H1 (cell line): ENCODE measurements around the gene NR5A2. TPM values are rescaled to one million over a fixed set of nuclear protein-coding genes. Genes with fewer than 3 reads are reported as not detected.

Experiments
- CREB1 ChIP-seq: IDR thresholded peaks from 2 replicates; pipeline ENCODE4 v1.6.1; 2012; ENCODE audit warnings: inconsistent platforms
- JUND ChIP-seq: IDR thresholded peaks from 2 replicates; pipeline ENCODE4 v1.6.1; 2011; ENCODE audit warnings: mild to moderate bottlenecking, improper control_type of control experiment, low read length
- POLR2AphosphoS5 ChIP-seq: IDR thresholded peaks from 2 replicates; pipeline ENCODE4 v1.6.1; 2011; ENCODE audit warnings: low read depth, low read length
- SP1 ChIP-seq: IDR thresholded peaks from 2 replicates; pipeline ENCODE4 v1.6.1; 2011; ENCODE audit warnings: low read depth, low read length
- TBP ChIP-seq: IDR thresholded peaks from 2 replicates; pipeline ENCODE4 v1.6.1; 2011; ENCODE audit warnings: low read depth, low read length, improper control_type of control experiment
- polyA plus RNA-seq, 7 experiments: library from polyadenylated mRNA; depleted of rRNA in 3 of 7; stranded (reverse) in 5 of 7; unstranded in 2 of 7; fragments of >200 nt in 5 of 7; fragments of 200-250 nt in 2 of 7; gene quantifications; 1 replicate in 5 of 7; 2 replicates in 1 of 7; 4 replicates in 1 of 7; pipeline versions ENCODE4 v1.2.1 to v1.2.3, GENCODE V29; 2011 to 2013; ENCODE audit warnings: missing spikeins in 2 of 7, mixed read lengths in 2 of 7
- total RNA-seq: library from RNA; stranded (reverse); fragmentation: NEBNext Ultra II Directional; extraction: Animal tissue kit (Norgen Biotek cat#: 25700); gene quantifications from 2 replicates; pipeline ENCODE4 v1.2.1, GENCODE V29; 2021
- TF ChIP-seq, protein P1 (sequence below), 3 experiments: IDR thresholded peaks; 1 replicate in 2 of 3; 2 replicates in 1 of 3; pipeline versions ENCODE4 v1.5.1 to v1.6.1; 2011; ENCODE audit warnings: low read length in 3 of 3, mild to moderate bottlenecking in 3 of 3, inconsistent platforms in 2 of 3, low read depth in 1 of 3, moderate library complexity in 1 of 3; ENCODE audit not compliant: insufficient read depth in 1 of 3; ENCODE audit errors: control extremely low read depth in 1 of 3

The NR5A2 gene
- total and polyA plus RNA-seq, 2 of the 8 experiments (the other 6 are each of a cell fraction or from before 2014, with no cell fraction given): 1.7 to 11.6 TPM

DNA sequence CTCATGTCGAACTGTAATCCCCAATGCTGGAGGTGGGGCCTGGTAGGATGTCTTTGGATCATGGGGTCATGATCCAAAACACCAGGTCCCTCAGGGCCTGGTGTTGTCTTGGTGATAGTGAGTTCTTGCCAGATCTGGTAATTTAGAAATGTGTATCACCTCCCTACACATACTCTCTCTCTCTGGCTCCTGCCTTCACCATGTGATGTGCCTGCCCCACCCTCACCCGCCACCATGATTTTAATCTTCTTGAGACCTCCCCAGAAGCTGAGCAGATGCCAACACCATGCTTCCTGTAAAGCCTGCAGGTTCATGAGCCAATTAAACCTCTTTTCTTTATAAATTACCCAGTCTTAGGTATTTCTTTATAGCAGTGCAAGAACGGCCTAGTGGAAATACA lies 136.4 kb downstream of the NR5A2 start (continued):
- TF ChIP-seq TBP (no peak), CREB1 (no peak), POLR2AphosphoS5 (no peak), SP1 (no peak), JUND (no peak)
- TF ChIP-seq, protein P1, sequence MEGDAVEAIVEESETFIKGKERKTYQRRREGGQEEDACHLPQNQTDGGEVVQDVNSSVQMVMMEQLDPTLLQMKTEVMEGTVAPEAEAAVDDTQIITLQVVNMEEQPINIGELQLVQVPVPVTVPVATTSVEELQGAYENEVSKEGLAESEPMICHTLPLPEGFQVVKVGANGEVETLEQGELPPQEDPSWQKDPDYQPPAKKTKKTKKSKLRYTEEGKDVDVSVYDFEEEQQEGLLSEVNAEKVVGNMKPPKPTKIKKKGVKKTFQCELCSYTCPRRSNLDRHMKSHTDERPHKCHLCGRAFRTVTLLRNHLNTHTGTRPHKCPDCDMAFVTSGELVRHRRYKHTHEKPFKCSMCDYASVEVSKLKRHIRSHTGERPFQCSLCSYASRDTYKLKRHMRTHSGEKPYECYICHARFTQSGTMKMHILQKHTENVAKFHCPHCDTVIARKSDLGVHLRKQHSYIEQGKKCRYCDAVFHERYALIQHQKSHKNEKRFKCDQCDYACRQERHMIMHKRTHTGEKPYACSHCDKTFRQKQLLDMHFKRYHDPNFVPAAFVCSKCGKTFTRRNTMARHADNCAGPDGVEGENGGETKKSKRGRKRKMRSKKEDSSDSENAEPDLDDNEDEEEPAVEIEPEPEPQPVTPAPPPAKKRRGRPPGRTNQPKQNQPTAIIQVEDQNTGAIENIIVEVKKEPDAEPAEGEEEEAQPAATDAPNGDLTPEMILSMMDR (IDR thresholded peaks at IDR 0.05; ENCODE audit: control extremely low read depth in 1 of 3, insufficient read depth in 1 of 3, low read depth in 1 of 3, low read length in 3 of 3): no peak
